ENCODE results near the gene DDX54. TPM values are rescaled to one million over a fixed set of nuclear protein-coding genes. Genes with fewer than 3 reads are reported as not detected.

Gene DDX54
- total RNA-seq, 1 donor from 2014 or later, result 97.0 TPM

GRCh38 chr12:113165521-113166450 is 19.5 kb downstream of the DDX54 start:
- peaks cover 94 to 99% of the 10 kb centered on the region in 2 donors for H3K36me3 ChIP-seq
- intact Hi-C loops (cut with DNase I), result no loop called here

GRCh38 chr12:113164014-113164413 is 21.3 kb downstream of the DDX54 start:
- Histone ChIP-seq H3K4me1 (no peaks in the 10 kb centered on the region), H3K36me3 (peaks cover 94 to 99% of the 10 kb centered on the region in 2 donors), H3K4me3 (no peak overlapping the region), H3K9me3 (no peaks in the 10 kb centered on the region), H3K27me3 (no peaks in the 10 kb centered on the region), H3K27ac (no peak overlapping the region)
- intact Hi-C loops (cut with DNase I), result no loop called here
- TF ChIP-seq CTCF (IDR thresholded peaks at IDR 0.05), result no peak
- no peak for DNase-seq (ENCODE audit: low spot score in 2 of 2)

More at GRCh38 chr12:113165521-113166450, 19.5 kb downstream of the DDX54 start:
- TF ChIP-seq CTCF (IDR thresholded peaks at IDR 0.05), result no peak
- Histone ChIP-seq H3K9me3 (no peaks in the 10 kb centered on the region), H3K4me1 (no peaks in the 10 kb centered on the region), H3K27ac (no peak overlapping the region), H3K27me3 (no peaks in the 10 kb centered on the region), H3K4me3 (no peak overlapping the region)
- no peak for DNase-seq (ENCODE audit: low spot score in 2 of 2)

- no peak for TF ChIP-seq CTCF (IDR thresholded peaks at IDR 0.05)
- intact Hi-C loops (cut with DNase I), result no loop called here
- H3K9me3 ChIP-seq, result no peaks in the 10 kb centered on the region
- no peak for DNase-seq (ENCODE audit: low spot score in 2 of 2)
- no peak overlapping the region for H3K4me3 ChIP-seq
- H3K27ac ChIP-seq, result no peak overlapping the region
- peaks cover 94 to 99% of the 10 kb centered on the region in 2 donors for H3K36me3 ChIP-seq
- no peaks in the 10 kb centered on the region for H3K27me3 ChIP-seq
- no peaks in the 10 kb centered on the region for H3K4me1 ChIP-seq
Measured at GRCh38 chr12:113163030-113163360, 22.3 kb downstream of the DDX54 start.

- Histone ChIP-seq H3K4me1 (no peaks in the 10 kb centered on the region), H3K27me3 (no peaks in the 10 kb centered on the region), H3K27ac (no peak overlapping the region), H3K4me3 (no peak overlapping the region), H3K36me3 (peaks cover 92 to 98% of the 10 kb centered on the region in 2 donors), H3K9me3 (no peaks in the 10 kb centered on the region)
- DNase-seq (ENCODE audit: low spot score in 2 of 2), result no peak
- intact Hi-C loops (cut with DNase I), result no loop called here
- no peak for TF ChIP-seq CTCF (IDR thresholded peaks at IDR 0.05)
Measured at GRCh38 chr12:113162102-113163029, 22.9 kb downstream of the DDX54 start.

GRCh38 chr12:113161415-113162016 is 23.8 kb downstream of the DDX54 start:
- no peaks in the 10 kb centered on the region for H3K27me3 ChIP-seq
- no peak for DNase-seq (ENCODE audit: low spot score in 2 of 2)
- TF ChIP-seq CTCF (IDR thresholded peaks at IDR 0.05), result no peak
- H3K27ac ChIP-seq, result no peak overlapping the region
- H3K4me3 ChIP-seq, result no peak overlapping the region
- H3K36me3 ChIP-seq, result peaks cover 85 to 89% of the 10 kb centered on the region in 2 donors
- H3K9me3 ChIP-seq, result no peaks in the 10 kb centered on the region
- H3K4me1 ChIP-seq, result no peaks in the 10 kb centered on the region
- intact Hi-C loops (cut with DNase I), result no loop called here
